GM21381 (cell line): ENCODE measurements around the gene FAM20C.

Experiments
- ATAC-seq: cut with Tn5 transposase; IDR thresholded peaks from one replicate; pipeline ENCODE4 v1.9.1; 2021; ENCODE audit warnings: mild to moderate bottlenecking, moderate library complexity; ENCODE audit not compliant: unreplicated experiment

The FAM20C gene

GRCh38 chr7:265998-266850 lies 73.9 kb downstream of the FAM20C start:
- ATAC-seq = no peak

GRCh38 chr7:266851-267840 lies 74.8 kb downstream of the FAM20C start:
- no peak for ATAC-seq

- no peak for ATAC-seq
These were observed 76.6 kb downstream of the FAM20C start for GRCh38 chr7:268991-269390.

- no peak for ATAC-seq
These were observed 77.3 kb downstream of the FAM20C start for GRCh38 chr7:269721-270120.

DNA sequence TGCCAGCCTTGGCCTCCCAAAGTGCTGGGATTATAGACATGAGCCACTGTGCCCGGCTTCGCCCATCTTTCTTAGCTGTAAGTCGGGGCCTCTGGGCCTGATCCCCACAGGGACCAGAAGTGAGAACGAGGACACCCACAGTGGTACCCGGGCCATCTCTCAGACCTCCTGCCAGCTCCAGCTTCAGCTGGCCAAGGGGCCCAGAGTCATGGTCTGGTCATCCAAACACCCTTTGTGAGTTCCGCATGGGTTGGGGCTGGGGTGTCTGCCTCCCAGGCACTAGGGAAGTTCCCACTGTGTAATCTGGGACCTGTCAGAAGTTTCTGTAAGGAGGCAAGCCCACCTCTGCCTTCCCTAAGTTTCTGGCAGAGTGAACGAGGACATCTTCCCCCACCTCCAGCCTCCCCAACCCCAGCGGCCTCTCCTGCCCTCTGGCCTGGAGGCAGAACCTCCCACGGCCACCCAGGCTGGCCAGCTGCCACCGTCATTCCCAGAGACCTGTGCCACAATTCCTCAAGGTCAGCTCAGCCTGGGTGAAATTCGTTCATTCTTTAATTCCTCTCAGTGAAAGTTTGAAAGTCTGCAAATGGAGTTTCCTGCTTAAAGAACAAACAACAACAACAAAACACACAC lies 78.1 kb downstream of the FAM20C start:
- ATAC-seq = no peak

DNA sequence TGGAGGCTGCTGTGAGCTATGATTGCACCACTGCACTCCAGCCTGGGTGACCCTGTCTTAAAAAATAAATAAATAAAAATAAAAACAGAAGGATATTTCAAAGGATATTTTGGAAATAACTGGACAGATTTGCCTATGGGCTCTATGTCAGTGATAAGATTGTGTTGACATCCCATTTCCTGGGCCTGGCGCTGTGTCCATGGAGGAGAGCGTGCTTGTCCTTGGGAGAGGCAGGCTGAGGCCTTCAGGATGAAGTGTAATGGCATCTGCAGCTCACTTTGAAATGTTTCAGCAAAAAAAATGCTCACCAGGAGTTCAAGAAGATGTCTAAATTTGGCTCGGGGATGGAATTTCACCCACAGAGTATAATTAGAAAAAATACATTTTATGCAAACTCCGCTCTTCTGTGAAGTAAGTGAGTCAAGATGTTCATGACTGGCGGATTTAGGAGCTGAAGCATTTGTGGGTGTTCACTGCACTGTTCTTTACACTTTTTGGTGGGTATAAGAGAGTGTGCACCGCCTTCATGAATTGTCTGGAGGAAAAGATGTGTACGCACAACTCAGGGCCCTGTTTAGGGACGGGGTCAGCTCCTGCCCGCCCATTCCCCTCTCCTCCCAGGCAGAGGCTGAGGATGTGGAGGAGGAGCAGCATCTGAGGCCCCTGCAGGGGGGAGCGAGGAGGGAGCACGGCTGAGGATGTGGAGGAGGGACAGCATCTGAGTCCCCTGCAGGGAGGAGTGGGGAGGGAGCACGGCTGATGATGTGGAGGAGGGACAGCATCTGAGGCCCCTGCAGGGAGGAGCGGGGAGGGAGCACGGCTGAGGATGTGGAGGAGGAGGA lies 79.1 kb downstream of the FAM20C start:
- no peak for ATAC-seq

DNA sequence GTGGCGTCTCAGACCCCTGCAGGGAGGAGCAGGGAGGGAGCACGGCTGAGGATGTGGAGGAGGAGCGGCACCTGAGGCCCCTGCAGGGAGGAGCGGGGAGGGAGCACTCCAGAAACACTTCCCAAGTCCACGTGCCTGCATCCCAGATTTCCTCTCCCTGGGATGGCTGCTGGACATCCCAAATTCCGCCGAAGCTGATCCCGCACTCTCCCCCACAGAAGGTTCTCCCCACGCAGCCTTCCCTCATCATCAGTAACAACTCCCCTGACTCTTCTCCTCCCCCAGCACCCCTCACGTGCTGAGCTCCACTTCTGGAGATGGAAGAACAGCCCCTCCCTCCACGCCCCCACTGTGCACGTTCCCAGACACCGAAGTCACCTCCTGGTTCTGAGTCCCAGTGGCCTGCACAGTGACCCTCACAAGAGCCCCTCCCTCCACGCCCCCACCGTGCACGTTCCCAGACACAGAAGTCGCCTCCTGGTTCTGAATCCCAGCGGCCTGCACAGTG lies 79.8 kb downstream of the FAM20C start:
- ATAC-seq = no peak

DNA sequence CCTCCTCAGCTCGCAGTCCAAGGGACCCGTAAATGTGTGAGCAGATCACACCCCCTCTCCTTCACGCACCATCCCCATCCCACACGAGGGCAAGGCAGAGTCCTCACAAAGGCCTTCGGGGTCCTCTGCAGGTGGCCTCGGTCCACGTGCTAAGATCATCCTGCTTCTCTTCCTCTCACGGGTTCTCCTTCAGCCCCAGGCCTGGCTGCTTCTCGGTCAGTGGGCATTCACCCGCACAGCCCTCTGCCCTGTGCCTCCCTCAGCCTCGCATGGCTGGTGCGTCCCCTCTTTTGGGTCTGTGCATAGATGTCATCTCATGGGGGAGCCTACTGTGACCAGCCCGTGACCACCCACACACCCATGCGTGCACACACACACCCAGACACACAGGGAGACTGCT lies 80.3 kb downstream of the FAM20C start:
- no peak for ATAC-seq

DNA sequence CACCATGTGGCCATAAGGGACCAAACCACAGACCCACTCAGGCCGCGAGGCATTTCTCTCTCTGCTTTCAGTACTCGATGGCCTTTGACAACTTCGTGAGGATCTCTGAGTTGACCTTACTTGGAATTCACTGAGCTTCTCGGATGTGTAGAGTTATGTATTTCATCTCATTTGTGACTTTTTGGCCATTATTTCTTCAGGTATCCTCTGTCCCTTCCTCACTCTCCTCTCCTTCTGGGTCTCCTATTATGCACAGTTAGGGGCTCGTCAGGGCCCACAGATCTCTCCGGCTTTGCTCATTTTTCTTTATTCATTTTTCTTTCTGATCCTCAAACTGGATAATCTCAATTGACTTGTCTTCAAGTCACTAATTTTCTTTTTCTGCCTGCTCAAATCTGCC lies 81.0 kb downstream of the FAM20C start:
- ATAC-seq = no peak

GRCh38 chr7:274266-274665 lies 81.9 kb downstream of the FAM20C start:
- ATAC-seq = no peak

DNA sequence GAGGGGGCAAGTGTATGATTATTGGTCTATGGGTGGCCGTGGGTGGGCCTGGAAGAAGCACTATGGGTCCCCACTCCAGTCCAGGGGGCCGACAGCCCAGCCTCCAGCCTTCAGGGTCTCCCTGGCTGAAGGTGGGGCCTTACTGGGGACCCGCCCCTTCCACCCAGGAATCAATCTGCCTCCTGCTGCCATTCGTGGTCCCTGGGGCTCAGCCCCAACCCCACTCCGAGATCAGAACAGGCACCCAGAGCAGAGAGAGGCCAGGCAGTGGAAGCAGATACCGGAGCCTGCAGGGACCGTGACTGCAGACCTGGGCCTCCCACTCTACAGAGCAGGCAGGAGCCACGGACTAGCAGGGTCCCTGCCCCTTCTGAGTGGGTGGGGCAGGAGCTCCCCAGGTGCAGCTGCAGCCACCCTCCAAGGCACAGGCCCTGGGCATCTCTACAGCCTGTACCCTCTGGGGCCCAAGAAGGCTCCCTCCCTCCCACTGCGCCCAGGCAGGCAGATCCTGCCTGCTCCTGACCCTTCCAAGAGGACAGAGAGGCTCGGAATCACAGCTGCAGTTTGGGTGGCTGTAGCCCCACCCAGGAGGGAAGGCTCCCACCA lies 84.0 kb downstream of the FAM20C start:
- no peak for ATAC-seq

- ATAC-seq = no peak
These were observed 84.9 kb downstream of the FAM20C start for GRCh38 chr7:277228-277627.

- no peak for ATAC-seq
These were observed 85.7 kb downstream of the FAM20C start for GRCh38 chr7:278081-278480.

DNA sequence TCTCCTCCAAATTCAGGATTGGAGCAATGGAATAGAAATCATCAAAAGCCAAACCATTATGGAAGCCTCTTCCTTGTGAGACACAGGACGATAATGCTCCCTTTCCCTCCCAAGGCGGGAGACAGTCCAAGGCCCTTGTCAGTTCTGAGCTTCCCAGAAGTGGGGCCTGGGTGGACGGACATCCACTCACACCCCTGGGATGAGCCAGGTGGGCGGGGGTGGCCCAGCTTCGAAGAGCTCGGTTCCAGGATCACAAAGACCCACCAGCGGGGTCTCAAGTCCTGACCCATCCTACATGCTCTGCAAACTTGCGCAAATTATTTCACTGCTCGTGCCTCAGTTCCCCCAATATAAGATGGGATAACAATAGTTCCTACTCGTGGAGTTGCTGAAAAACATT lies 87.5 kb downstream of the FAM20C start:
- ATAC-seq = no peak

DNA sequence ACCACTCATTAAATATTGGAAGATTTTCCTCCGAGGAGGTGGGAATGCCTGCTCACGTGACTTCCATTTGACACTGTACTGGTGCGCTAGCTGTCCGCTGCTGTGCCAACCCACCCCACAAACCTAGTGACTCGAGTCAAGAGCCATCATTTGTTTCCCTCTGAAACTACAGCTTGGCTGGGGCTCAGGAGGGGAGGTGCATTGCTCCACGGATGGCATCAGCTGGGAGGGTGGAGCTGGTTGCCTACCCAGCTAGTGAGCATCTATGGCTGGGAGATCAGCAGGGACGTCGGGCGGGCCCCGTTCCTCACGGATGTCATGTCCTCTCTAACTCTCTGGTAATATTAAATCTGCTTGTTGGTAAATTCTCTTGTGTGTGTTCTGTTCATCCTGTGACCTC lies 88.1 kb downstream of the FAM20C start:
- ATAC-seq = no peak

DNA sequence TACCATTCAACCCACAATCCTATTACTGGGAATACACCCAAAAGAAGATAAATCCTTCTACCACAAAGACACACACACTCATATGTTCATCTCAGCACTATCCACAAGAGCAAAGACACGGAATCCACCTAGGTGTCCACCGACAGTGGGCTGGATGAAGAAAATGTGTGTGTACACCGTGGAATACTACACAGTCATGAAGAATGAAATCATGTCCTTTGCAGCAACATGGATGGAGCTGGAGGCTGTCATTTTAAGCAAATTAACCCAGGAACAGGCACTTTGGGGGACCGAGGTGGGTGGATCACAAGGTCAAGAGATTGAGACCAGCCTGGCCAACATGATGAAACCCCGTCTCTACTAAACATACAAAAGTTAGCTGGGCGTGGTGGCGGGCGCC lies 89.3 kb downstream of the FAM20C start:
- no peak for ATAC-seq

DNA sequence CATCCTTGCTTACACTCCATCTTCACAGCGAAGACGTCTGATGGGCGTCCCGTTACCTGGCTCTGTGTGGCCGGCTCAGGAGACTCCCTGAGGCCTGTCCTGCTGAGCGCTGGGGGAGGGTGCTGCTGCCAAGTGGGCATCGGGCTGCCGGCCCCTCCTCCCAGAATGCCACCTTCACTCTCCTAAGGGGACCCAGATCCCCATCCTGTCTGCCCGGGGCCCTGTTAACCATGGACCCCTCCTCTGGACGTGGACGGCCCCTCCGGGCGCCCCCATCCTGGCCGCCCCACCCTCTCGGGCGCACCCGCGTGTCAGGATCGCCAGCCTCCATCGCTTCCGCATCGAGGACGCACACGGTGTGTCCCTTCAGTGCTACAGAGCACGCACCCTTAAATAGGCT lies 90.2 kb downstream of the FAM20C start:
- no peak for ATAC-seq

DNA sequence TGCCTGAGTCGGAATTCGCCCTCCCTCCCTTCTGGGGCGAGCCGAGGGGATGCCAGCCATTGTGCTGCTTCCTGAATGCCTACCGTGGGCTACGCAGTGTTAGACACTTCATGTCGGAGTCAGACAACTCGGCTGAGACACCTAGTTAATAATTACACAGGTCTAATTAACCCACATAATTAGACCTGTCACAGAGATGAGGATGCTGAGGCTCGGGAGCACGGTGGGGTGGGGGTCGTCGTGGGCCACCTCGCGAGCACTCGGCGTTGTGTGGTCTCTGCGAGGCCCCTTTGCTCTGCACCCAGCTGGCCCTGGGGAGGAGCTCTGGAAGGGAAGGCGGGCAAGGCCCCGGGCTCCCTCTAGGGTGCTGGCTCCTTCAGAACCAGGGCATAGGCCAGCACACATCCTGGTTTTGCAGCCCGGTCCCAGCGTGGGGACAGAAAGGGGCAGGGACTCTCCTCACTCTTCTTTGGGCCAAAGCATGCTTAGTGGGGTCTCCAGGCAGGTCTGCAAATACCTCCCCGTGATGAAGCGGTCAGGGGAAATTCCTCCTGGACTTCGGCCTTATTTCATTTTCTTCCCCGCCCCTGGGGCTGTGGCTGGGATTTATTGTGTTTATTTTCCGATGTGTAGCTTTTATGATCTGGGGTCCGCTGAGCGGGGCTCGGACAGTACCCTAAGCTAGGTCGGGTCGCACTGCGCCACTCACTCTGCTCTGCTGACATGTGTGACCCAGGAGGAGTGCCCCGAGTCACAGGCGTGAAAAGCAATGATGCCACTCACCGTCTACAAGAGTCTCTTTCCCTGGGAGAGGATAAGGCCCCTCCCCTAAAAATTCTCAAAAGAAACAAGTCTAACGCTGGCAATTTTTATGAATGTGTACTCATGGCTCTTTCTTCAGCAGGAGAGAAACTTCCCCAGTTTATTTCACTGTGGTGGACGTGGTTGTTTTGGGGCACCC lies 92.7 kb downstream of the FAM20C start:
- no peak for ATAC-seq

DNA sequence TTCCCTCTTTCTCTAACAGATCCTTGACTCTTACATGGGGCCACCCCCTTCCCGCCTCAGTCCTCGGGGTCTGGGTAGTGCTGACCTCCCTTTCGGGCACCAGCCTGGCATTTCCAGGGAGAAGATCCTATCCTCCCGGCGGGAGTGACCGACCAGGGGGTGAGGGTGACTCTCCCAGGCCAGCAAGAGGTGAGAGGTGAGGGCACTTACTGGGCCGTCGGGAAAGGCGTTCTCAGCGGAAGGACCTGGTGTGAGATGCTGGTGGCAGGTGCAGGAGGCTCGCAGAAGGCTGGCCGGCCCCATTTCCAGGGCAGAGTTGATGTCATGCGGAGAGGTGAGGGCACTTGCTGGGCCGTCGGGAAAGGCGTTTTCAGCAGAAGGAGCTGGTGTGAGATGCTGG lies 93.4 kb downstream of the FAM20C start:
- no peak for ATAC-seq
